ENCODE results near the gene PLPPR3. TPM values are rescaled to one million over a fixed set of nuclear protein-coding genes. Genes with fewer than 3 reads are reported as not detected.

PLPPR3 gene
- total and polyA plus RNA-seq, 10 of the 15 experiments (the other 5 are each of a cell fraction or from before 2014, with no cell fraction given): 0.07 TPM; not detected in 9

DNA sequence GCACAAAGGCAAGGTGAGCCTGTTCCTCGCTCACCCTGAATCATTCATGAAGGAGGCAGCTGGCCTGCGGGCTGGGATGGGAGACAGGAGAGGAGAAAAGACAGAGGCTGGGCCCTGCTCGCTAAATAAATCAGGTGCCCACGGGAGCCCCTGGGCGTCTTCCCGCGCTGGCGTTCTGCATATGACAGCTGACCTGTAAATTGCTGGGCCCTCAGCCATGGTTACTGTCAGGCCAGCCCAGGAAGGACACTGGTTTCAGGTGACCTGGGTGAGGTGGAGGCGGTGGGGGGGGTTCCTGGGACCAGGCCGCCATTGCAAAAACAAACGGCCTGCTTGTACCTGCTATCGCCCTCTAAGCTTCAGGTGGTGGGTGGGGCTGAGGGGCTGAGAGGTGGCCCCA is 27.9 kb downstream of the PLPPR3 start:
- no peak overlapping the region for H3K4me2 ChIP-seq (ENCODE audit: control insufficient read depth, insufficient read depth)
- DNase-seq (ENCODE audit: low read depth, low spot score): no peak
- ChIA-PET POLR2A (interaction anchor here (0.7 kb wide), 1 partner anchor 108 kb away, joined by 6 read pairs; no protein-coding TSS in a partner anchor), SMC1A (ENCODE audit: uncharacterized antibody, unreplicated experiment) (no interaction called here), RAD21 (ENCODE audit: unreplicated experiment) (no interaction called here), CTCF (no interaction called here)
- H3K79me2 ChIP-seq (ENCODE audit: control insufficient read depth, insufficient read depth, low read length): peaks cover 12% of the 10 kb centered on the region
- H3K4me3 ChIP-seq: no peak overlapping the region
- in situ Hi-C loops (cut with MboI): no loop called here
- no peak for ATAC-seq
- H2AFZ ChIP-seq (ENCODE audit: control insufficient read depth, low read depth, low read length): no peak overlapping the region
- H3K27me3 ChIP-seq (replicated peaks in 1 of 2; ENCODE audit: control insufficient read depth in 2 of 2, insufficient read depth in 2 of 2, low read length in 1 of 2): no peaks in the 10 kb centered on the region; a peak in 1 of 4 replicates
- no peak for FAIRE-seq
- no peak for TF ChIP-seq NR2C2 (IDR thresholded peaks at IDR 0.05; ENCODE audit: borderline replicate concordance, control insufficient read depth, insufficient read length, low read depth)
- TF ChIP-seq HCFC1 (IDR thresholded peaks at IDR 0.05; ENCODE audit: low read length): no peak
- peak; percentile 76 for TF ChIP-seq BCL3 (IDR thresholded peaks at IDR 0.05; ENCODE audit: borderline replicate concordance, insufficient read depth, low read depth, low read length, poor library complexity, severe bottlenecking)
- no peaks in the 10 kb centered on the region; a peak in 3 of 4 replicates for H3K36me3 ChIP-seq (ENCODE audit: control insufficient read depth in 2 of 2, insufficient read depth in 2 of 2, low read length in 1 of 2)
- peaks cover 2% of the 10 kb centered on the region for H4K20me1 ChIP-seq (ENCODE audit: control insufficient read depth, insufficient read depth)
- H3K9me3 ChIP-seq (replicated peaks; ENCODE audit: control insufficient read depth, insufficient read depth, low read length): no peaks in the 10 kb centered on the region
- H3K4me1 ChIP-seq (ENCODE audit: control insufficient read depth, insufficient read depth, low read length): no peaks in the 10 kb centered on the region
- BruUV-seq (replicated peaks): no TSS peak
- intact Hi-C loops (cut with micrococcal nuclease; ENCODE audit: unreplicated experiment): no loop called here
- H3K27ac ChIP-seq (ENCODE audit: control insufficient read depth, insufficient read depth): no peak overlapping the region
- no peak overlapping the region for H3K9ac ChIP-seq (ENCODE audit: control insufficient read depth, insufficient read depth, low read length)
- 94% methylated on average over 12 of the region's 12 CpGs for WGBS (ENCODE audit: insufficient coverage, insufficient replicate concordance, low lambda C conversion rate, missing lambda C conversion rate)

DNA sequence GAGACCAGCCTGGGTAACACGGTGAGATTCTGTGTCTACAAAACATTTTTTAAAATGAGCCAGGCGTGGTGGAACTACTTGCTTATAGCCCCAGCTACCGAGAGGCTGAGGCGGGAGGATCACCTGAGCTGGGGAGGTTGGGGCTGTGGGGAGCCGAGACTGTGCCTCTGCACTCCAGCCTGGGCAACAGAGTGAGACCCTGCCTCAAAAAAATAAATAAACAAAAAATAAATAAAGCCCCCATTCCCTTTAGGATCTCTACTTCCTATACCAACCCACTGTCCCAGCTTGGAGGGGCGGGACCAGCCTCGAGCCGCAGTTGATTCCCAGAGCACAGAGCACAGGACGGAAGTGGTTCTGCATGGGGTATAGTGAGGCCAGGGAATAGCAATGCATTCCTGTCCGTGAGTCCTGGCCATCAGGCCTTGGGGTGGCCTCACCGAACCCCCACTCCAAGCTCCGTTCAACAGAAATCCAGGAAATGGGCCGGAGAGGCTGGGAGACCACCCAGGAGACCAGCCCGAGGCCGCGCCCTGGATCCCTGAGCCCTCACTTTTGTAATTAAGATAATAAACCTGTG is 29.4 kb downstream of the PLPPR3 start:
- 57% methylated on average over 16 of the region's 16 CpGs for WGBS (ENCODE audit: insufficient coverage, insufficient replicate concordance, low lambda C conversion rate, missing lambda C conversion rate)
- Histone ChIP-seq H3K4me1 (ENCODE audit: control insufficient read depth, insufficient read depth, low read length) (no peaks in the 10 kb centered on the region), H4K20me1 (ENCODE audit: control insufficient read depth, insufficient read depth) (no peaks in the 10 kb centered on the region), H3K9me3 (replicated peaks; ENCODE audit: control insufficient read depth, insufficient read depth, low read length) (no peaks in the 10 kb centered on the region), H3K27ac (ENCODE audit: control insufficient read depth, insufficient read depth) (no peak overlapping the region), H3K9ac (ENCODE audit: control insufficient read depth, insufficient read depth, low read length) (no peak overlapping the region), H3K79me2 (ENCODE audit: control insufficient read depth, insufficient read depth, low read length) (no peaks in the 10 kb centered on the region; the same call in 1 of the 2 replicates), H3K36me3 (ENCODE audit: control insufficient read depth in 2 of 2, insufficient read depth in 2 of 2, low read length in 1 of 2) (no peaks in the 10 kb centered on the region), H3K4me3 (no peak overlapping the region), H3K27me3 (replicated peaks in 1 of 2; ENCODE audit: control insufficient read depth in 2 of 2, insufficient read depth in 2 of 2, low read length in 1 of 2) (no peaks in the 10 kb centered on the region; a peak in 1 of 4 replicates), H3K4me2 (ENCODE audit: control insufficient read depth, insufficient read depth) (no peak overlapping the region), H2AFZ (ENCODE audit: control insufficient read depth, low read depth, low read length) (no peak overlapping the region)
- intact Hi-C loops (cut with micrococcal nuclease; ENCODE audit: unreplicated experiment) (no loop called here), in situ Hi-C loops (cut with MboI) (no loop called here)
- FAIRE-seq: no peak
- no peak for ATAC-seq
- POLR2A ChIA-PET: interaction anchor here (0.9 kb wide), 1 partner anchor 274 kb away, joined by 3 read pairs; the partner anchor contains the start of gene ARHGAP45
- DNase-seq (ENCODE audit: low read depth, low spot score): no peak
- no TSS peak for BruUV-seq (replicated peaks)
- SMC1A ChIA-PET (ENCODE audit: uncharacterized antibody, unreplicated experiment): no interaction called here
- RAD21 ChIA-PET (ENCODE audit: unreplicated experiment): no interaction called here
- CTCF ChIA-PET: no interaction called here
- TF ChIP-seq, protein P1, sequence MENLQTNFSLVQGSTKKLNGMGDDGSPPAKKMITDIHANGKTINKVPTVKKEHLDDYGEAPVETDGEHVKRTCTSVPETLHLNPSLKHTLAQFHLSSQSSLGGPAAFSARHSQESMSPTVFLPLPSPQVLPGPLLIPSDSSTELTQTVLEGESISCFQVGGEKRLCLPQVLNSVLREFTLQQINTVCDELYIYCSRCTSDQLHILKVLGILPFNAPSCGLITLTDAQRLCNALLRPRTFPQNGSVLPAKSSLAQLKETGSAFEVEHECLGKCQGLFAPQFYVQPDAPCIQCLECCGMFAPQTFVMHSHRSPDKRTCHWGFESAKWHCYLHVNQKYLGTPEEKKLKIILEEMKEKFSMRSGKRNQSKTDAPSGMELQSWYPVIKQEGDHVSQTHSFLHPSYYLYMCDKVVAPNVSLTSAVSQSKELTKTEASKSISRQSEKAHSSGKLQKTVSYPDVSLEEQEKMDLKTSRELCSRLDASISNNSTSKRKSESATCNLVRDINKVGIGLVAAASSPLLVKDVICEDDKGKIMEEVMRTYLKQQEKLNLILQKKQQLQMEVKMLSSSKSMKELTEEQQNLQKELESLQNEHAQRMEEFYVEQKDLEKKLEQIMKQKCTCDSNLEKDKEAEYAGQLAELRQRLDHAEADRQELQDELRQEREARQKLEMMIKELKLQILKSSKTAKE (IDR thresholded peaks at IDR 0.05; ENCODE audit: low read depth, poor library complexity, severe bottlenecking): no peak
- no peak for TF ChIP-seq FOXK2 (IDR thresholded peaks at IDR 0.05)
- no peak for TF ChIP-seq ZNF274 (IDR thresholded peaks at IDR 0.05; ENCODE audit: insufficient read depth, insufficient read length)
- TF ChIP-seq E2F8 (IDR thresholded peaks at IDR 0.05; ENCODE audit: low read depth, partially characterized antibody): no peak
- TF ChIP-seq CHD1 (IDR thresholded peaks at IDR 0.05; ENCODE audit: low read depth, low read length): no peak
- TF ChIP-seq NFYA (IDR thresholded peaks at IDR 0.05; ENCODE audit: borderline replicate concordance, low read depth, low read length): no peak
- TF ChIP-seq ZNF384 (IDR thresholded peaks at IDR 0.05; ENCODE audit: borderline replicate concordance, low read depth, low read length): no peak
- TF ChIP-seq CBFB (IDR thresholded peaks at IDR 0.05; ENCODE audit: low read depth): no peak

Measured in GM12878 (cell line).